OCI-LY7 (cell line): Measurements from ENCODE around the gene NTPCR.

ENCODE experiments used
- CTCF ChIP-seq: fragments of 200-600 bp; sonication (generic); conservative IDR thresholded peaks from 2 replicates; pipeline ENCODE4 v1.5.1; 2014; ENCODE audit warnings: mild to moderate bottlenecking, antibody characterized with exemption, low read length, moderate library complexity, mixed read lengths
- EZH2phosphoT487 ChIP-seq: fragments of 200-600 bp; sonication (generic); IDR thresholded peaks from 2 replicates; pipeline ENCODE4 v1.6.1; 2018; ENCODE audit warnings: low read depth, borderline replicate concordance, mild to moderate bottlenecking, mixed run types, antibody characterized with exemption, low read length, moderate library complexity, mixed read lengths

GRCh38 chr1:232950197-232951176 is at the start of gene NTPCR:
- TF ChIP-seq CTCF (no peak), EZH2phosphoT487 (no peak)
